Keratinocyte (primary cell): ENCODE measurements around the gene KLHL22. TPM values are rescaled to one million over a fixed set of nuclear protein-coding genes. Genes with fewer than 3 reads are reported as not detected.

Experiments used
- DNase-seq: peaks from one replicate; pipeline ENCODE4 v3.0.0-alpha.2; 2011; ENCODE audit warnings: low read depth, missing footprints, low spot score
- FAIRE-seq: peaks from 2 replicates; lab custom pipeline; 2011; peaks lifted over from hg19 to GRCh38; lab: Jason Lieb, UNC
- H2AFZ ChIP-seq: 2 replicates; pipeline ENCODE4 v1.6.0; 2012; ENCODE audit warnings: low read length, control low read depth, inconsistent platforms; ENCODE audit not compliant: control insufficient read depth
- H3K27ac ChIP-seq: 2 replicates; pipeline ENCODE4 v1.5.1; 2011; ENCODE audit warnings: low read length; ENCODE audit not compliant: control insufficient read depth, insufficient read depth
- H3K27me3 ChIP-seq: 3 replicates; pipeline ENCODE4 v1.6.0; 2011; ENCODE audit warnings: low read length; ENCODE audit not compliant: control insufficient read depth, insufficient read depth; ENCODE audit errors: extremely low read depth
- H3K36me3 ChIP-seq, 2 experiments: 2 replicates in 1 of 2; 3 replicates in 1 of 2; pipeline ENCODE4 v1.5.1; 2011; ENCODE audit warnings: low read length in 2 of 2, mild to moderate bottlenecking in 1 of 2; ENCODE audit not compliant: control insufficient read depth in 2 of 2, insufficient read depth in 2 of 2; ENCODE audit errors: extremely low read depth in 1 of 2
- H3K4me1 ChIP-seq: 3 replicates; pipeline ENCODE4 v1.5.1; 2011; ENCODE audit warnings: low read length; ENCODE audit not compliant: control insufficient read depth, insufficient read depth; ENCODE audit errors: extremely low read depth
- H3K4me2 ChIP-seq: 3 replicates; pipeline ENCODE4 v1.6.0; 2011; ENCODE audit warnings: low read depth, low read length; ENCODE audit not compliant: control insufficient read depth, insufficient read depth; ENCODE audit errors: extremely low read depth
- H3K4me3 ChIP-seq, 3 experiments: fragments of 200-600 bp in 1 of 3; sonication (generic) in 1 of 3; 2 replicates in 2 of 3; 3 replicates in 1 of 3; pipeline ENCODE4 v1.5.1; 2011 to 2016; ENCODE audit warnings: low read length in 3 of 3, mild to moderate bottlenecking in 3 of 3, control low read depth in 2 of 3, inconsistent platforms in 1 of 3, low read depth in 1 of 3, mixed read lengths in 1 of 3, mixed run types in 1 of 3, moderate library complexity in 1 of 3; ENCODE audit not compliant: control insufficient read depth in 2 of 3, insufficient read depth in 2 of 3; ENCODE audit errors: extremely low read depth in 1 of 3
- H3K79me2 ChIP-seq: 2 replicates; pipeline ENCODE4 v1.6.0; 2012; ENCODE audit warnings: low read length; ENCODE audit not compliant: control insufficient read depth, insufficient read depth
- H3K9ac ChIP-seq: 3 replicates; pipeline ENCODE4 v1.6.0; 2011; ENCODE audit warnings: low read length; ENCODE audit not compliant: control insufficient read depth, insufficient read depth; ENCODE audit errors: extremely low read depth
- H3K9me1 ChIP-seq: 3 replicates; pipeline ENCODE4 v1.6.0; 2011; ENCODE audit warnings: low read length; ENCODE audit not compliant: control insufficient read depth, insufficient read depth; ENCODE audit errors: extremely low read depth
- H3K9me3 ChIP-seq: 2 replicates; pipeline ENCODE4 v1.5.1; 2012; ENCODE audit warnings: low read depth, low read length; ENCODE audit not compliant: control insufficient read depth
- H4K20me1 ChIP-seq: 3 replicates; pipeline ENCODE4 v1.6.0; 2011; ENCODE audit warnings: low read length; ENCODE audit not compliant: control insufficient read depth, insufficient read depth; ENCODE audit errors: extremely low read depth
- EZH2 ChIP-seq: IDR thresholded peaks from one replicate; pipeline ENCODE4 v1.6.1; 2012; ENCODE audit warnings: inconsistent platforms, mild to moderate bottlenecking, low read length, moderate library complexity
- dilution Hi-C: fragments of 300-500 bp; cut with MboI; formaldehyde crosslinking; loops from one replicate; pipeline ENCODE4 v1.7.0; 2020; ENCODE audit warnings: low sequenced_read_pairs; ENCODE audit not compliant: extremely low pct_ligation_motif_present
- polyA plus RNA-seq, 5 experiments: library from polyadenylated mRNA; depleted of rRNA in 3 of 5; stranded (reverse) in 3 of 5; stranded (forward) in 1 of 5; unstranded in 1 of 5; fragments of >200 nt; gene quantifications; 1 replicate in 1 of 5; 2 replicates in 3 of 5; 3 replicates in 1 of 5; pipeline versions ENCODE4 v1.2.1 to v1.2.3, GENCODE V29; 2011 to 2012; ENCODE audit warnings: missing spikeins in 2 of 5, low read depth in 1 of 5, low replicate concordance in 1 of 5
- TF ChIP-seq, protein P1 (sequence below), 3 experiments: IDR thresholded peaks in 1 of 3; conservative IDR thresholded peaks in 1 of 3; optimal IDR thresholded peaks in 1 of 3; 2 replicates in 2 of 3; 3 replicates in 1 of 3; pipeline versions ENCODE3 to v1.5.1; 2011; ENCODE audit warnings: low read length in 3 of 3, mild to moderate bottlenecking in 3 of 3, moderate library complexity in 2 of 3, control low read depth in 1 of 3, inconsistent platforms in 1 of 3; ENCODE audit not compliant: insufficient read depth in 2 of 3; ENCODE audit errors: extremely low read depth in 1 of 3

KLHL22 gene
- polyA plus RNA-seq, 1 donor (not counting 4 experiments of a cell fraction or from before 2014, with no cell fraction given) = 9.3 TPM

DNA sequence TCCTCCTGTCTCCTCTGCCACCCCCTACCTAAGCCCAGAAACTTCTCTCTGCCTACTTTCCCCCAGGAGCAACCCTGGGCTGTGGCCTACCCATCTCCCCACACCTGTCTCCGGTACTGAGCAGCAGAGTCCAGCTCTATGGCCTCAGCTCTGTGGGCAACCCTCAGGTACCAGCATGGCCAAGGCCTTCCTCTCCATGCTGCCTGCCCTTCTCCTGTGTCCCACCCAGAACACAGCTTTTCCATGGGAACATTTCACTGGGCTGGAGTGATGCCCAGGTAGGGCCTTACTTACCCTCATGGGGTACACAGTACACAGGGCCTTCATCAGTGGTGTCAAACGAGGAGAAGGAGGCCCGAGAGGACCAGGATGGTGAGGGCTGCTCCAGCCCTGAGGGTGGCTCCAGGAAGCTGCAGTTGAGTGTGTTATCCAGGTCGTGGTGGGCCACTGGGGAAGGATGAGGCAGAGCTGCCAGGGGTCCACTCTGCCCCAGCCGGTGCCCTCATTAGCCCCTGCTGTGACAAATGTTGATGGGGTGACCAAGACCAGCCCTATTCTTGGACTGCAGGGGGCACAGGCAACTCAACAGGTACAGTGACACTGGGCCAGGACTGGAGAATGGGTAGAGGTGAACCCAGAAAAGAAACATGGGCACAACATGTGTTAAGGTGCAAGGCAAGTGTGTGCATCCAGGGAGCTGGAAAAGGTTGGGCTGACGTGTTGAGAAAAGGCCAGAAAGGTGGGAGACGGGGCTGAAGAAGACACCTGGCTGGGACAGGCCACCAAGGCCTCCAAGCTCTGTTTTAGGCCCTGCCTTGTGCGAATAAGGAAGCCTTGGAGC lies 68.3 kb downstream of the KLHL22 start:
- Histone ChIP-seq H3K9me3 (no peaks in the 10 kb centered on the region), H3K27ac (no peak overlapping the region), H3K4me3 (no peak overlapping the region), H4K20me1 (peaks cover 3% of the 10 kb centered on the region), H3K9me1 (no peaks in the 10 kb centered on the region), H3K27me3 (peaks cover 76% of the 10 kb centered on the region), H2AFZ (no peak overlapping the region), H3K36me3 (no peaks in the 10 kb centered on the region), H3K4me2 (no peak overlapping the region), H3K79me2 (no peaks in the 10 kb centered on the region), H3K4me1 (peaks cover 21% of the 10 kb centered on the region), H3K9ac (no peak overlapping the region)
- TF ChIP-seq EZH2 = no peak
- TF ChIP-seq, protein P1, sequence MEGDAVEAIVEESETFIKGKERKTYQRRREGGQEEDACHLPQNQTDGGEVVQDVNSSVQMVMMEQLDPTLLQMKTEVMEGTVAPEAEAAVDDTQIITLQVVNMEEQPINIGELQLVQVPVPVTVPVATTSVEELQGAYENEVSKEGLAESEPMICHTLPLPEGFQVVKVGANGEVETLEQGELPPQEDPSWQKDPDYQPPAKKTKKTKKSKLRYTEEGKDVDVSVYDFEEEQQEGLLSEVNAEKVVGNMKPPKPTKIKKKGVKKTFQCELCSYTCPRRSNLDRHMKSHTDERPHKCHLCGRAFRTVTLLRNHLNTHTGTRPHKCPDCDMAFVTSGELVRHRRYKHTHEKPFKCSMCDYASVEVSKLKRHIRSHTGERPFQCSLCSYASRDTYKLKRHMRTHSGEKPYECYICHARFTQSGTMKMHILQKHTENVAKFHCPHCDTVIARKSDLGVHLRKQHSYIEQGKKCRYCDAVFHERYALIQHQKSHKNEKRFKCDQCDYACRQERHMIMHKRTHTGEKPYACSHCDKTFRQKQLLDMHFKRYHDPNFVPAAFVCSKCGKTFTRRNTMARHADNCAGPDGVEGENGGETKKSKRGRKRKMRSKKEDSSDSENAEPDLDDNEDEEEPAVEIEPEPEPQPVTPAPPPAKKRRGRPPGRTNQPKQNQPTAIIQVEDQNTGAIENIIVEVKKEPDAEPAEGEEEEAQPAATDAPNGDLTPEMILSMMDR (optimal IDR thresholded peaks at IDR 0.05 in 1 of 3, IDR thresholded peaks at IDR 0.05 in 1 of 3, conservative IDR thresholded peaks at IDR 0.05 in 1 of 3; ENCODE audit: extremely low read depth in 1 of 3, insufficient read depth in 2 of 3, low read length in 3 of 3) = no peak
- DNase-seq = no peak
- FAIRE-seq = no peak
- dilution Hi-C loops = no loop called here

DNA sequence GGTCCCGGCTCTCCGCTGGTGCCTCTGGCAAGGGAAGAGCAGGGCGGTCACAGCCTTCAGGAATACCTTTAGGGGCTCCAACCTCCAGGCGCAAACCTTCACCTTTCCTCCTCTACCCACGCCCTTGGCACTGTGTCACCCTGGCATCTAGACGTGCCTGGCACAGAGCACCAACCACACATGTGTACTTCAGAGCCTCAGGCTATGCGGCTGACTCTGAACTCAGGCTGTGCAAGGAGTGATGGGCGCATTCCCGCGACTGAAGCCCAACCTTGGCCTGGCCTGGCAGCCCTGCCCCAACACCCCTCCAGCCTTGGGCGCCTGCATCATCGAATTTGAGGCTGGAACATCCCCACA lies 69.4 kb downstream of the KLHL22 start:
- peak; percentile 48 for TF ChIP-seq EZH2
- TF ChIP-seq, protein P1 (optimal IDR thresholded peaks at IDR 0.05 in 1 of 3, IDR thresholded peaks at IDR 0.05 in 1 of 3, conservative IDR thresholded peaks at IDR 0.05 in 1 of 3; ENCODE audit: extremely low read depth in 1 of 3, insufficient read depth in 2 of 3, low read length in 3 of 3) = no peak
- H3K4me2 ChIP-seq = peak overlapping the region; percentile 73
- H3K36me3 ChIP-seq = no peaks in the 10 kb centered on the region
- peaks cover 21% of the 10 kb centered on the region for H3K4me1 ChIP-seq
- peaks cover 66% of the 10 kb centered on the region for H3K27me3 ChIP-seq
- peak overlapping the region; percentile 13 to 46 (median 32) for H3K4me3 ChIP-seq
- H2AFZ ChIP-seq = no peak overlapping the region
- H3K27ac ChIP-seq = no peak overlapping the region
- FAIRE-seq (no peak), DNase-seq (peak; percentile 32)
- no peaks in the 10 kb centered on the region for H3K9me1 ChIP-seq
- dilution Hi-C loops = no loop called here
- no peaks in the 10 kb centered on the region for H3K79me2 ChIP-seq
- no peak overlapping the region for H3K9ac ChIP-seq
- no peaks in the 10 kb centered on the region for H3K9me3 ChIP-seq
- peaks cover 3% of the 10 kb centered on the region for H4K20me1 ChIP-seq
